GM19468 (cell line): Measurements from ENCODE around the gene RUNDC1.
"Not testable (repeated sequence)": the region's sequence is repeated elsewhere in the genome, so short reads cannot be mapped to it uniquely, and the experiment has no call there.

Experiments used
- ATAC-seq: cut with Tn5 transposase; IDR thresholded peaks from one replicate; pipeline ENCODE4 v1.9.1; 2021; ENCODE audit warnings: mild to moderate bottlenecking, moderate library complexity, moderate number of reproducible peaks; ENCODE audit not compliant: unreplicated experiment; ENCODE audit errors: extremely low read depth

Gene RUNDC1

DNA sequence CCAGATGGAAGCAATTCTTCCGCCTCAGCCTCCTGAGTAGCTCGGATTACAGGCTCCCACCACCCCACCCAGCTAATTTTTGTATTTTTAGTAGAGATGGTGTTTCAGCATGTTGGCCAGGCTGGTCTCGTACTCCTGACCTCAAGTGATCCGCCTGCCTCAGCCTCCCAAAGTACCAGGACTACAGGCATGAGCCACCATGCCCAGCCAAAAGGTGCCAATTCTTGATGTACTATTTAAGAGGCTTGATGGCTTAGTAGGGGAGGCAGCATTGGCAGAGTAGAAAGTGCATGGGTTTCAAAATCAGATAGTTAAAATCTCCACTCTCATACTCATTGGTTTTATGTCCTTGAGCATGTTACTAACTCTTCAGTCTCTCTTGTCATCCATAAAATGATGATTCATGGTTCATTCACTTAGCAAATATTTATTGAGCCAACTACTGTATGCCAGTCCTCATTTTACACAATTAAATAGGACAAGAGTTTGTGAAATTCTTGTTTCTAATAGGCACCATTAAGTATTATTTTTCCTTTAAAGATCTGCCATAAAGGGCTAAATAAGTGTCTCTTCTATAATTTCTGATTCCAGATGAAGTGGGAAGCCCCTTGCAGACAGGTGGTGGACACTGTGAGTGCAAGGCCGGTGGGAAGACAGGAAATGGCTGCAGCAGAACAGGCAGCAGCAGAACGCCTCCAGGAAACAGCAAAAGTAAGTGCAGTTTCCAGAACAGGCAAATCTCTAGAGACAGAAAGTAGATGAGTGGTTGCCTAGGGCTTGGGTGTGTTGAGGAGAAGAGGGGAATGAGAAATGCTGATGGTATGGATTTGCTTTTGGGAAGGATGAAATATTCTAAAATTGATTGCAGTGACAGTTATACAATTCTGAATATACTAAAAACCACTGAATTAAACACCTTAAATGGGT, 9.6 kb downstream of the RUNDC1 start:
- ATAC-seq = no peak

GRCh38 chr17:42991471-42991870, 11.1 kb downstream of the RUNDC1 start:
- no peak for ATAC-seq

- ATAC-seq = no peak
These were observed 12.5 kb downstream of the RUNDC1 start for GRCh38 chr17:42992872-42993271.

GRCh38 chr17:42993913-42994312, 13.5 kb downstream of the RUNDC1 start:
- not testable (repeated sequence) for ATAC-seq

DNA sequence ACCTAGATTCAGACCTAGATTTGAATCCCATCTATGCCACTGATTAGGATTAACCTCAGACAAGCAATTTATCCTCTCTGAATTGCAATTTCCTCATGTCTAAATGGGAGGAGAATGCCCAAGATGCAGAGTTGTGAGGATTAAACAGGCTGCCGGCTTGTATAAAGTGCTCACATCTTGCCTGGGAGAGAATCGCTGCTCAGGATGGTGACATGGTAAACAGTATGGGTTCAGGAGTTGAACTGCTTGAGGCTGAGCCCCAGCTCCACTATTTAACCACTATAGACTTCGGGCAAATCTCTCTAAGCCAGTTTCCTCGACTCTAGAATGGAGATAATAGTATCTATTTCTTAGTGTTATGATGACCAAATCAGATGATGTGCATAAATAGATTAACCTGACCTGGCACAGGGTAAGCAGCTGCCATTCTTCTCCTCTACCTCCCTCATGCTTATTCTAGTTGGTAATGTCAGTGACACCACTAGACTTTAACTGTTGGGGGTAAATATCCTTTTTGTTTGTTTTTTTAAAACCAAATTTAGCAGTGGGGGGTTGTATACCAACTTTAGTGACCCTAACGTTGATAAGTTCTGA, 17.1 kb downstream of the RUNDC1 start:
- ATAC-seq = no peak

DNA sequence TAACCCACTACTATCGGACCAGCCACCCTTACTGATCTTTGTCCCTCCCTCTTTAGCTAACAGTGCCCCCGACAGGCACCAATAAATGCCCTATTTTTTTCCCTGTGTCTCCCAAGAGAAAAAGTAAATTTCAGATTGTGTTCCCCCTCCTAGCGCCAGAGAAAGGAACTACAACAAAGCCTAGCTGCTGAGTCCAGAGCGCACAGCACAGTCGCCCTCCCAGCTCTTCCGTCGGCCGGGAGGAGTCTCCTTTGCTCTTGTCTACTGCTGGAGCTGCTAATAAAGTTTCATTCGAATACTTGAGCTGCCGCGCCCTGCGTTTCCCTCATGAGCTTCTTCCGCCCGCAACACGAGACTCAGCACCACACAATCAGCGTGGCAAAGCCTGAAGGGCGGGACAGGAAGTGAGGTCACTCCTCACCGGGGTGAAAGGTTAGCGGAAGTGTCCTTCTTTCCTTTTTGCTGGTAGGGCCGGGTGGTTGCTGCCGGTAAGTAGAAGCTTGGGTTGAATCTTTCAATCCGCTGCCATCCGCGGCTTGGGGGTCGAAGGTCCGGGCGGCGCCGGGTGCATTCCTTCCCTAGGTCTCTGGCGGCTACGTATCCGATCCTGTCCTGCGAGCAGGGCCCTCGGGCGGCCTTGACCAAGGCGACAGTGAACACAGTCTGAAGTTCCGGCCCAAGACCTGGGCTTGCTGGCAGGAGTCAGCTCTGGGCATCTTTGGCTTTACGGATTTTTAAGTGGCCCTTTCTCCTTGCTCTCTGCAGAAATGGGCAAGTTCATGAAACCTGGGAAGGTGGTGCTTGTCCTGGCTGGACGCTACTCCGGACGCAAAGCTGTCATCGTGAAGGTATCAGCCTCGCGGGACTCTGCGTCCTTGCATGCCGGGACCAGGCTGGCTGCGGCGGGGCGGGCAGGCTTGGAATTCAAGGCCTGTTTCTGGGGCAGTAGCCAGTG, 17.9 kb downstream of the RUNDC1 start, which contains the start of gene RPL27:
Gene RPL27 (plus strand): TSS at position 436 of the 955 bp plus-strand sequence. CDS start 332 bp downstream, at position 768.
- peak; percentile 85 for ATAC-seq

DNA sequence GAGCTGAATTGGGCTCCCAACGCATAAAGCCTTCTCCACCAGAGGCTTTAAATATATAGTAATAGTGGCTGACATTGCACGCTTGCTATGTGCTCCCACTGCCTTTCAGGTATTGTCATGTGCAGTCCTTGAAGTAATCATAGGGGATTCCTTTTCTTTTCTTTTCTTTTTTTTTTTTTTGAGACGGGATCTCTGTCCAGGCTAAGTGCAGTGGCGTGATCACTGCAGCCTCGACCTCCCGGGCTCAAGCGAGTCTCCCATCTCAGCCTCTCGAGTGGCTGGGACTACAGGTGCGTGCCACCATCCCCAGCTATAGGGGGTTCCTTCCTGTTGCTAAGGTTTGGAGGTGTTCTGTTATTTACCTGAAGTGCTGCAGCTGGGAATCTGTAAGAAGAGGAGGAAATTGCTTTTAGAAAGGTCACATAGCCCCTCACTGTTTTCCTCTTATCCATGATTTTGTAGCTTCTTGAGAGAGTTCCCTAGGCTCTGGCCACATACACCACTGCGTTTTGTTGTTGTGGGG, 18.7 kb downstream of the RUNDC1 start:
- no peak for ATAC-seq

GRCh38 chr17:43000894-43001293, 20.5 kb downstream of the RUNDC1 start:
- ATAC-seq = not testable (repeated sequence)

- ATAC-seq = no peak
These were observed 23.3 kb downstream of the RUNDC1 start for GRCh38 chr17:43003542-43004172.

- ATAC-seq = no peak
These were observed 26.5 kb downstream of the RUNDC1 start, which contains the start of gene IFI35 for GRCh38 chr17:43006639-43007551. Gene IFI35 (plus strand): TSS chr17:43006784. CDS start chr17:43006948, 164 bp downstream.

- no peak for ATAC-seq
These were observed 30.4 kb downstream of the RUNDC1 start for GRCh38 chr17:43010667-43011308.

DNA sequence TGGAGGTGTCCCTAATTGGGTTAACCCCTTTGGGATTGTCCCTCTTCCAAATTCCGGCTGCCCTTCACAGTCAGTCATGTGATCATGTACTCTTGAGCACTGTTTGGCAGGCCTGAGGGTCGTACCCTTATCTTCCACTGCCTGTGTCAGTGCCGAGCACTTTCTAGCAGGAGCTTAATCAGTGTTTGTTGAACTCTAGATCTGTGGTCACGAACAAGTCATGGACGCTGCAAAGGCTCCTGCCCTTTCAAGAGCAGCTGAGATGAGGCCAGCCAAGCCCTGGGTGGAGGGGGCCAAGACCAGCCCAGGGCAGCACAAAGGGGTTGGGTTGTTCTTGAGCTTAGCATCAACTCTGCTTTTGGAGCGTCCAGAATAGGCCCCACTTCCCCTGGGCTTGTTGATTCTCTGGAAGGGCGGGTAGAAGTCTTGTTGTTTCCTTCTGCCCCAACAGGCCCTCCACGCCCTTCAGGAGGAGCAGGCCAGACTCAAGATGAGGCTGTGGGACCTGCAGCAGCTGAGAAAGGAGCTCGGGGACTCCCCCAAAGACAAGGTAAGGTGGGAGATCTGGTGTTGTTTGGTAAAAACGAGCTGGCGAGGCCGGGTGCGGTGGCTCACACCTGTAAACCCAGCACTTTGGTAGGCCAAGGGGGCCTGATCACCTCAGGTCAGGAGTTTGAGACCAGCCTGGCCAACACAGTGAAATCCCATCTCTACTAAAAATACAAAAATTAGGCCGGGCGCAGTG, 31.5 kb downstream of the RUNDC1 start:
- ATAC-seq = no peak

DNA sequence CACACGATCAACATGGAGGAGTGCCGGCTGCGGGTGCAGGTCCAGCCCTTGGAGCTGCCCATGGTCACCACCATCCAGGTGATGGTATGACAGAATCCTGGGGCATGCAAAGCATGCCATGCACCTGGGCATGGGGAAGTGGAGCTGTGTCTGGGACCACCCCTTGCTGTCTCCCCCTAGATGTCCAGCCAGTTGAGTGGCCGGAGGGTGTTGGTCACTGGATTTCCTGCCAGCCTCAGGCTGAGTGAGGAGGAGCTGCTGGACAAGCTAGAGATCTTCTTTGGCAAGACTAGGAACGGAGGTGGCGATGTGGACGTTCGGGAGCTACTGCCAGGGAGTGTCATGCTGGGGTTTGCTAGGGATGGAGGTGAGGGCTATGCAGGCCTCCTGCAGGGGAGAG, 32.9 kb downstream of the RUNDC1 start:
- no peak for ATAC-seq

- ATAC-seq = no peak
These were observed 33.8 kb downstream of the RUNDC1 start for GRCh38 chr17:43014020-43014648.

DNA sequence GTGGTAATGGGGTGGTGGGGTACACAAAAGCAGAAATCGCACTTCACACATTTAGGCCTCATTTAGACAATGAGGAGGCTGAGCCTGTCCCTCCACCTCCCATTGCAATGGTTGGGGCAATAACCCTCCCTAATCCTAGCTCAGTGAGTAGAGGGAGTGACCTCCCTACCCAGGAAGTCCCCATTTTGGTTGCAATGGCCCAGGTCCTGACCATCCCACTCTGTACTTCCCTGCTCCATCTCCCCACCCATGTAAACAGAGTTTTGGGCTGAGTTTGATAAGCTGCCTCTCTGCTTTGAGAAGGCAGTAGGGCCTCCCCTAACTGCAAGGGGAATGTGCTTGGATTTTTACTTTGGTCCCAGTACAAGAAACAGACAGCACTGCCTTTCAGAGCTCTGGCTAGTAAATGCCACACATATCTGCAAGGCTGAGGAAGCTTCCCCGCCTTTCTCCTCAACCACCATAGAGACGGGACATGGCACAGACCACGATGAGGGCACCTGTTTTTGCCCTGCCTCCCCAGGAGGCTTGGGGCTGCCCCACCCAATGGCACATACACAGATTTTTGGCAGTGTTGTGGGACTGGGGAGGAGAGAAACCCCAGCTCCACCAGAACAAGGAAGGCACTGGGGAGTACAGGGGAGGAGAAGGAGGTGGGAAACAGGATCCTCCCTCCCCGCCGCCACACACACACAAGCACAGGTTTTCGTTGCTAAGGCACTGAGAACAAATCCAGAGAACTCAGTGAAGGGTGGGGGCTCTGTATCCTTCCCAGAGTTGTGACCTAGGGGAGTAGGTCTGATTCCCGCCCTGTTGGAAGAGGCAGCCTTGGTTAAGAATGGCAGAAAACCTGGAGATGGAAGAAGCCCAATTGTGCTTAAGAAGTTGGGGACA, 34.5 kb downstream of the RUNDC1 start:
- no peak for ATAC-seq

DNA sequence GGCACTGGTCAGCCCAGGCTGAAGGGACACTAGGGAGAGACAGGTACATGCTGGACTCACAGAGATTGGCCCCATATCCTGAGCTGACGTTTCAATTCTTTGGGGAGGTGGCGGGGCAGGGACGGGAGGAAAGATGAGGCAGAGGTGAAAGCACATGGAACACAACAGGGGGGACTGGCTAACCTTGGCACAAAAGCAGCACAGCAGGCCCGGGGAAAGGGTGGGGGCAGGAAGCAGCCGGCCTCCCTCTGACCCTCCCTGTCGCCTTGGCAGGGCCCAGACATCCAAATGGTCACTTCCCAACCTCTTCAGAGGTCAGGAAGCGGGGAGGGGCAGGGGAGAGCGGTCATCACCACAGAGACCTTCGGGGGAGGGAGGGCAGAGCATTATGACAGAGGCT, 35.2 kb downstream of the RUNDC1 start:
- no peak for ATAC-seq
